GM12865 (cell line): Measurements from ENCODE around the gene EMB.
"Not testable (repeated sequence)": the region's sequence is repeated elsewhere in the genome, so short reads cannot be mapped to it uniquely, and the experiment has no call there.

ENCODE experiments used
- DNase-seq: peaks from one replicate; pipeline ENCODE4 v3.0.0; 2010; ENCODE audit warnings: low read depth
- H3K4me3 ChIP-seq: 2 replicates; pipeline ENCODE4 v1.5.1; 2011; ENCODE audit warnings: mild to moderate bottlenecking, low read depth, low read length, control low read depth
- CTCF ChIP-seq: IDR thresholded peaks from 2 replicates; pipeline ENCODE4 v1.5.1; 2011; ENCODE audit warnings: low read length, control low read depth, low read depth, inconsistent platforms; ENCODE audit not compliant: insufficient read depth; ENCODE audit errors: missing control alignments

EMB gene

GRCh38 chr5:50401336-50401735 is 39.8 kb downstream of the EMB start:
- TF ChIP-seq CTCF: no peak
- DNase-seq: no peak
- no peak overlapping the region for H3K4me3 ChIP-seq

- DNase-seq: not testable (repeated sequence)
These were observed 47.0 kb downstream of the EMB start for GRCh38 chr5:50393925-50394609.

GRCh38 chr5:50392289-50392688 is 48.8 kb downstream of the EMB start:
- DNase-seq, H3K4me3 ChIP-seq: not testable (repeated sequence)

More at GRCh38 chr5:50393925-50394609, 47.0 kb downstream of the EMB start:
- not testable (repeated sequence) for H3K4me3 ChIP-seq

- DNase-seq: not testable (repeated sequence)
These were observed 56.7 kb downstream of the EMB start for GRCh38 chr5:50384381-50384780.

GRCh38 chr5:50376696-50377095 is 64.4 kb downstream of the EMB start:
- not testable (repeated sequence) for DNase-seq, H3K4me3 ChIP-seq

More at GRCh38 chr5:50384381-50384780, 56.7 kb downstream of the EMB start:
- H3K4me3 ChIP-seq: not testable (repeated sequence)

GRCh38 chr5:50369287-50370033 is 71.6 kb downstream of the EMB start:
- DNase-seq, H3K4me3 ChIP-seq: not testable (repeated sequence)

GRCh38 chr5:50365426-50366251 is 75.4 kb downstream of the EMB start:
- DNase-seq: no peak
- no peak overlapping the region for H3K4me3 ChIP-seq
- no peak for TF ChIP-seq CTCF

GRCh38 chr5:50364535-50365309 is 76.4 kb downstream of the EMB start:
- H3K4me3 ChIP-seq, DNase-seq: not testable (repeated sequence)

GRCh38 chr5:50359187-50359586 is 81.9 kb downstream of the EMB start:
- DNase-seq: no peak
- H3K4me3 ChIP-seq: no peak overlapping the region
- no peak for TF ChIP-seq CTCF
